ENCODE results near the gene FCHO1. TPM values are rescaled to one million over a fixed set of nuclear protein-coding genes. Genes with fewer than 3 reads are reported as not detected.

Gene FCHO1
- total RNA-seq, 1 donor from 2014 or later: 85.4 TPM

- intact Hi-C loops (cut with micrococcal nuclease): no loop called here
These were observed 75.3 kb downstream of the FCHO1 start for GRCh38 chr19:17826508-17827056.

- intact Hi-C loops (cut with micrococcal nuclease): no loop called here
These were observed 78.7 kb downstream of the FCHO1 start for GRCh38 chr19:17829855-17830566.

GRCh38 chr19:17830567-17831418, 79.5 kb downstream of the FCHO1 start:
- intact Hi-C loops (cut with micrococcal nuclease): no loop called here

- intact Hi-C loops (cut with micrococcal nuclease): no loop called here
These were observed 80.2 kb downstream of the FCHO1 start for GRCh38 chr19:17831419-17831888.

GRCh38 chr19:17832443-17833208, 81.3 kb downstream of the FCHO1 start:
- intact Hi-C loops (cut with micrococcal nuclease): no loop called here

- intact Hi-C loops (cut with micrococcal nuclease): no loop called here
These were observed 83.3 kb downstream of the FCHO1 start for GRCh38 chr19:17834350-17835181.

- intact Hi-C loops (cut with micrococcal nuclease): no loop called here
These were observed 84.1 kb downstream of the FCHO1 start for GRCh38 chr19:17835182-17836006.

GRCh38 chr19:17836530-17836929, 85.3 kb downstream of the FCHO1 start:
- intact Hi-C loops (cut with micrococcal nuclease): no loop called here

GRCh38 chr19:17837972-17838371, 86.7 kb downstream of the FCHO1 start:
- intact Hi-C loops (cut with micrococcal nuclease): no loop called here

Other genes with a start within 250 kb of the FCHO1 start
- gene PGLS, start 239.8 kb upstream of the FCHO1 start, total RNA-seq: 87.2 and 88.2 TPM in 2 replicates
- gene COLGALT1, start 195.8 kb upstream of the FCHO1 start, total RNA-seq: 55.9 and 61.7 TPM in 2 replicates
- gene UNC13A, start 63.1 kb upstream of the FCHO1 start, total RNA-seq: 0.02 and 0.07 TPM in 2 replicates
- gene MAP1S, start 32.0 kb upstream of the FCHO1 start, total RNA-seq: 57.1 and 59.7 TPM in 2 replicates
- not detected in 2 replicates for gene B3GNT3, start 43.7 kb downstream of the FCHO1 start, total RNA-seq
- 4.1 and 5.7 TPM in 2 replicates for gene INSL3, start 70.0 kb downstream of the FCHO1 start, total RNA-seq
- 184 and 186 TPM in 2 replicates for gene JAK3, start 96.5 kb downstream of the FCHO1 start, total RNA-seq
- 2,256 and 2,269 TPM in 2 replicates for gene RPL18A, start 108.4 kb downstream of the FCHO1 start, total RNA-seq
- gene SLC5A5, start 120.5 kb downstream of the FCHO1 start, total RNA-seq: 0.48 and 0.84 TPM in 2 replicates
- 64.2 and 65.9 TPM in 2 replicates for gene CCDC124, start 181.5 kb downstream of the FCHO1 start, total RNA-seq
- gene KCNN1, start 215.6 kb downstream of the FCHO1 start, total RNA-seq: 0.05 TPM in 1 of 2 replicates, not detected in the other